ENCODE data around the gene CYP2D6.
"Not testable (repeated sequence)": the region's sequence is repeated elsewhere in the genome, so short reads cannot be mapped to it uniquely, and the experiment has no call there.

Gene CYP2D6

DNA sequence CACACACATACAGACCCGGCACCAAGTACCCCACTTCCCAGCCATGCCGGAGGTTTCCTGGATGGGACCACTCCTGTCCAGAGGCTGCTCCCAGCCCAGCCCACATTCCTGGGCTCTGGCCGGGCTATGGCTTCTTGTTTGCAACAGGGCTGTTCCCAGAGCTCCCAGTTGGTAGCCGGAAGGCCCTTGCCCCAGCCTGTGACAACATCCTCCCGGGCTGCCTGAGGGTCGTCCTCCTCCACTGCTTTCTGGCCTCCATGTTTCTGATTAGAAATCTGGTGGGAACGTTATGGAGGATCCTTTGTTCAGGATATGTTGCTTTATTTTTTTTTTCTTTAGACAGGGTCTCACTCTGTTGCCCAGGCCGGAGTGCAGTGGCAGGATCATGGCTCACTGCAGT lies 952 bp upstream of the CYP2D6 start:
- DNase-seq = no peak

DNA sequence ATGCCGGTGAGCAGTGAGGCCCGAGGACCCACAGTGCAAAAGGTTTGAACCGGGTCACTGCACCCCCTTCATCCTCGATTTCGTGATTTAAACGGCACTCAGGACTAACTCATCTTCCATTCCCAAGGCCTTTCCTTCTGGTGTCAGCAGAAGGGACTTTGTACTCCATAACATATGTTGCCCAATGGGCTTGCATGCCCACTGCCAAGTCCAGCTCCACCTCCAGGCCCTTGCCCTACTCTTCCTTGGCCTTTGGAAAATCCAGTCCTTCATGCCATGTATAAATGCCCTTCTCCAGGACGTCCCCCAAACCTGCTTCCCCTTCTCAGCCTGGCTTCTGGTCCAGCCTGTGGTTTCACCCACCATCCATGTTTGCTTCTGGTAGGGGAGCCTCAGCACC lies 428 bp downstream of the CYP2D6 start:
- not testable (repeated sequence) for DNase-seq

DNA sequence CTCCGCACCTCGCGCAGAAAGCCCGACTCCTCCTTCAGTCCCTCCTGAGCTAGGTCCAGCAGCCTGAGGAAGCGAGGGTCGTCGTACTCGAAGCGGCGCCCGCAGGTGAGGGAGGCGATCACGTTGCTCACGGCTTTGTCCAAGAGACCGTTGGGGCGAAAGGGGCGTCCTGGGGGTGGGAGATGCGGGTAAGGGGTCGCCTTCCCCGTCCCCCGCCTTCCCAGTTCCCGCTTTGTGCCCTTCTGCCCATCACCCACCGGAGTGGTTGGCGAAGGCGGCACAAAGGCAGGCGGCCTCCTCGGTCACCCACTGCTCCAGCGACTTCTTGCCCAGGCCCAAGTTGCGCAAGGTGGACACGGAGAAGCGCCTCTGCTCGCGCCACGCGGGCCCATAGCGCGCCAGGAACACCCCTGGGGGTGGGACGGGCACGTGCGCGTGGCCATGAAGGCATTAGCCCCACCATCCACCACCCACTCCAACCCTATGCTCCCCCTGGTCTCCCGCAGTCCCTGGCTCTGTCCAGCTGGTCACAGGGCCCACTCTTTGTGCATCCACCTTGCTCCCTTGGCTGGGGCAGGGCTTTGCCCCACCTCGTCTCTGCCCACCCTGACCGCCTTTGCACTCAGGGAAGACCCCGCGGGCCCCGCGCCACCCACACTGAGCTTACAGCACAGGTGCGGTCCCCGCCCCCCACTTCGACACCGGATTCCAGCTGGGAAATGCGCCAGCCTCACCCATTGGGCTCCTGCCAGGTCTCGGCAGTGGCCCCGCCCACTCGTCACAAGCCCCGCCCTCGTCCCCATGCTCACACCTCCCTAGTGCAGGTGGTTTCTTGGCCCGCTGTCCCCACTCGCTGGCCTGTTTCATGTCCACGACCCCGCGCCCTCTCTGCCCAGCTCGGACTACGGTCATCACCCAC lies 1.6 kb downstream of the CYP2D6 start:
- DNase-seq = not testable (repeated sequence)

DNA sequence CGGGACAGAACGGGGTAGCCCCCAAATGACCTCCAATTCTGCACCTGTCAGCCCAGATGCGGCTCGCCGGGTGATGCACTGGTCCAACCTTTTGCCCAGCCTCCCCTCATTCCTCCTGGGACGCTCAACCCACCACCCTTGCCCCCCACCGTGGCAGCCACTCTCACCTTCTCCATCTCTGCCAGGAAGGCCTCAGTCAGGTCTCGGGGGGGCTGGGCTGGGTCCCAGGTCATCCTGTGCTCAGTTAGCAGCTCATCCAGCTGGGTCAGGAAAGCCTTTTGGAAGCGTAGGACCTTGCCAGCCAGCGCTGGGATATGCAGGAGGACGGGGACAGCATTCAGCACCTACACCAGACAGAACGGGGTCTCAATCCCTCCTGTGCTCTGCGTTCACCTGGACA lies 2.6 kb downstream of the CYP2D6 start:
- DNase-seq = not testable (repeated sequence)

DNA sequence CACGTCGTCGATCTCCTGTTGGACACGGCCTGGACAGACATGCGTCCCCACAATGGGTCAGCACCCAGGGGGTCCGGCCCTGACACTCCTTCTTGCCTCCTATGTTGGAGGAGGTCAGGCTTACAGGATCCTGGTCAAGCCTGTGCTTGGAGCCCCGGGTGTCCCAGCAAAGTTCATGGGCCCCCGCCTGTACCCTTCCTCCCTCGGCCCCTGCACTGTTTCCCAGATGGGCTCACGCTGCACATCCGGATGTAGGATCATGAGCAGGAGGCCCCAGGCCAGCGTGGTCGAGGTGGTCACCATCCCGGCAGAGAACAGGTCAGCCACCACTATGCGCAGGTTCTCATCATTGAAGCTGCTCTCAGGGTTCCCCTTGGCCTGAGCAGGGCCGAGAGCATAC lies 3.0 kb downstream of the CYP2D6 start:
- no peak for DNase-seq

DNA sequence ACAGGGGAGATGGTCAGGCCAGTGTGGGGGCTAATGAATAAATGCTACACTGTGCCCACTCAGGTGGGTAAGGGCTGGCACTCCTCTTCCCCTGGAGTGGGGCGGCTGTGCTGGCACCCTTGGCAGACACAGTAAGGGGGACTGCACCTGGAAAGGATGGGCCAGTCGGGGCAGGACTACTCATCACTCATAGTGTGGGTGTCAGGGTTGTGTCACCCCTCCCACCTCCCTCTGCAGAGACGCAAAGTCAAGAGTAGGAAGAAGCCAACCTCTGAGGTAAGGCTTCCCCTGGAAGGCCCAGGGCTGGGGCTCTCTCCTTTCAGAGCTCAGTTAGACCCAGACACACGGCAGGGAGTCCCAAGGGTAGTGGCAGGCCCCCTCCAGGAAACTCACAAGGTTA lies 7.1 kb downstream of the CYP2D6 start:
- DNase-seq = not testable (repeated sequence)

DNA sequence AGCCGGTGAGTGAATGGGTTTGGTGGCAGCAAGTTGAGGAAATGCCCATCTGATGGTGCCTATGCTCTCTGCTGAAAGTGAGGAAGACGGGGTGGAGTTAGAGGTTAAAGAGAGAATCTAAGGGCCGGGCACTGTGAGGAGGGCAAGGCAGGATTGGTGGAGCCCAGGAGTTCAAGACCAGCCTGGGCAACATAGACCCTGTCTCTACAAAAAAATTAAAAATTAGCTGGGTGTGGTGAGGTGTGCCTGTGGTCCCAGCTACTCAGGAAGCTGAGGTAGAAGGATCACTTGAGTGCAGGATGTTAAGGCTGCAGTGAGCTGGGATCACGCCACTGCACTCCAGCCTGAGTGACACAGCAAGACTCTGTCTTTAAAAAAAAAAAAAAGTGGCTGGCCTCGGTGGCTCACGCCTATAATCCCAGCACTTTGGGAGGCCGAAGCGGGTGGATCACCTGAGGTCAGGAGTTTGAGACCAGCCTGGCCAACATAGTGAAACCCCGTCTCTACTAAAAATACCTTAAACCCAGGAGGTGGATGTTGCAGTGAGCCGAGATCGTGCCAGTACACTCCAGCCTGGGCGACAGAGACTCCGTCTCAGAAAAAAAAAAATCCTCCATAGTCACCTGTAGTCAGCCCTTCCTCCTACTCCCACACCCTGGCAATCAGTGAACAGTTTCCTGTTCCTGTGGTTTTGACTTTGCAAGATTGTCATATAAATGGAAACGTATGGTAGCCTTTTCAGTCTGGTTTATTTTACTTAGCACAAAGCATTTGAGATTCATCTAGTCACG lies 10.2 kb downstream of the CYP2D6 start:
- DNase-seq = not testable (repeated sequence)

DNA sequence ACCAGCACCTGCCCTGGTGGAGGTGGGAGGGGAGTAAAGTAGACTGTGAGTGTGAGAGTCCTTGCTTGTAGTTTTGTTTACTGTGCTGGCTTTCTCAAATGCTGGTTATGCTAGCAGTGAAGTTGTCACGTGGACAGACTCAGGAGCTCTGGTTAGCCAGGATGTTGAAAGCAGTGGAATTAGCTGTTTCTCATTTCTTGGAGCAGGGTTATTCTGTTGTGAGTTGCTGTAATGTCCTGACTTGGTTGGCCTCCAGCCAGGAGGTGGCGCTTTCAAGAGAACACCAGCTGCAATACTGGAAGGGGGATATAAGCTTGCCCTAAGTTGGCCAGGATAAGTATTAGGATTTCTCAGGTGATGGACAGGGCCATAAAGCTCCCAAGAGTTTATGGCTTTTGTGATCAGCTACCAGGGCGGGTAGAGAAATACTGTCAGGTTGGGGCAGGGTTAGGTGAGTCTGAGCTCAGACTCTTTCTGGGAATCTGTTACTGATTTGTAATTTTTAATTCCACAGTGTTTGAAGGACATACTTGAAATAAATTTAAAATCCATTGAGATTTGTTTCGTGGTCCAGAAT lies 13.7 kb downstream of the CYP2D6 start:
- no peak for DNase-seq

DNA sequence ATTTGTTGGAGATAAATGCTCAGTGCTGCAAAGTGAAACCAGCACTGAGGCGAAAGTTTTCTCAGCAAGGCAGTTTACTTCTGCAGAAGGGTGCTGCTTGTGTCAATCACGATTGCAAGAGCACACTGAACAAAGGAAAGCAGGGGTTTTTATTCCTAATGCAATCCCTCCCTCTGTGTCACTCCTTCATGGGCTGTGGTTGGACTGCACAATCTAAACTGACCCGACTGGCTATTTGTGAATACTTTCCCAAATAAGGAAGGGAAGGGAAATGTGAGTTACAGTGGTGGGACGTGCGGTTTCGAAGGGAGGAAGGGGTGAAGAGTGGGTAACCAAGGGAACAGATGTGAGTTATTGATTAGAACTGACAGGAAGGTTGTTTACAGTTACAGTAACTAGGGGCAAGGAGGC lies 15.2 kb downstream of the CYP2D6 start:
- DNase-seq = not testable (repeated sequence)

DNA sequence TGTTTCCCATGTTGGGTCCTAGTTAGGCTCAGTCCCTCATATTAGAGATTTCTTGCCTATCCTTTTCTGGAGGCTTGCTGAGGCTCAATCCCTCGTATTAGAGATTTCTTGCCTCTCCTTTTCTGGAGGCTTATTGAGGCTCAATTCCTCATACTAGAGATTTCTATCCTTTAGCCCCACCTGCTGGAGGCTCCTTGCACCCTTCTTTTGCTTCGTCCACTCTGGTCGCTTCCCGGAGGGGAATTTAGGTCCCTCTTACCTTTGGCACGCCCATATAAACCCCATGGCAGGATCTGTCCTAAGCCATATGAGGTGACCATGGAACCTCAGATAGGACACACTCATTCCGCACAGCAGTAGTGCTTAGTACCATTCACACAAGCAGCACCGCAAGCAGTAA lies 15.9 kb downstream of the CYP2D6 start:
- DNase-seq = no peak

DNA sequence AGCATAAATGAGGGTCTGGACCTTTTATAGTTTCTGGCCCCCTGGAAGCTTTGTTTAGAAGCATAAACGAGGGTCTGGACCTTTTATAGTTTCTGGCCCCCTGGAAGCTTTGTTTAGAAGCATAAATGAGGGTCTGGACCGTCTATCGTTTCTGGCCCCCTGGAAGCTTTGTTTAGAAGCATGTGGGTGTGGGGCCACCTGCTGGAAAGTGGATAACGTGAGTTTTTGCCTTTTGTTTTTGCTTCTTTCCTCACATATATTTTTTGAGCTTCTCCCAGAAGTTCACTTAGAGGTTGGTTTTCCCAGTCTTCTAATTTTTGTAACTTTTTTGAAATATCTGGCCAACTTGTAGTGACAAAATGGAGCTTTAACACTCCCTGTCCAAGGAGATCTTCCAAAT lies 17.8 kb downstream of the CYP2D6 start:
- not testable (repeated sequence) for DNase-seq

DNA sequence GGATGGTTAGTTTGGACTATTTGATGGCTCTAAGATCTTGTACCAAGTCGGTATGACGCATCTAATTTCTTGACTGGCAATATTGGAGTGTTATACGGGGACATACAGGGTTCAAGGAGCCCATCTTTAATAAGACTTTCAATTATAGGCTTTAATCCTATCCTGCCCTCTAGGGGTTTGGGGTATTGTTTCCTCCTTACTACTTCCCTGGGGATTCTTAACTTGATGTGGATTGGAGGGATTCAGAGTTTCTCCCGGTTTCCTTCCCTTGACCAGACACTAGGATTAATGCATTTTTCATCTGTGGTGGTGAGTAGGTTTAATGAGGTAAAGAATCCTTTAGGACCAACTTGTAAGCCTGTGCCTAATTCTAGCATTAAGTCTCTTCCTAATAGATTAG lies 18.8 kb downstream of the CYP2D6 start:
- no peak for DNase-seq

DNA sequence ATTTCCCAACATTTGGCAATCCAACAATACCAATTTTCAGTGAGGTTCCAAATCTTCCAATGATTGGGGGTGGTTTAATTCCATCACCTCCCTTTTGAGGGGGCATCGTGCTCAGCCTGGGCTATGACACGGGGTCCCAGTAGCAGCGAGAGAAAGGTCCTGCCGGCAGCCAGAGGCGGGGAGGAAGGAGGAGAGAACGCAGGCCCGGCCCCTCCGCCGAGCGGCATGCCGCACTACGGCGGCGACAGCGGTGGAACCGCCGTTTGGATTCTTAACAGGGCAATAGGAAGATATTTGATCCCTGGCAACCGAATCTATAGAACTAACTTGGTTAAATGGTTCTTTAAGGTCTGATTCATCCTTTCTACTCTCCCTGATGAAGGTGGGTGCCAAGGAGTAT lies 21.8 kb downstream of the CYP2D6 start:
- DNase-seq = no peak

DNA sequence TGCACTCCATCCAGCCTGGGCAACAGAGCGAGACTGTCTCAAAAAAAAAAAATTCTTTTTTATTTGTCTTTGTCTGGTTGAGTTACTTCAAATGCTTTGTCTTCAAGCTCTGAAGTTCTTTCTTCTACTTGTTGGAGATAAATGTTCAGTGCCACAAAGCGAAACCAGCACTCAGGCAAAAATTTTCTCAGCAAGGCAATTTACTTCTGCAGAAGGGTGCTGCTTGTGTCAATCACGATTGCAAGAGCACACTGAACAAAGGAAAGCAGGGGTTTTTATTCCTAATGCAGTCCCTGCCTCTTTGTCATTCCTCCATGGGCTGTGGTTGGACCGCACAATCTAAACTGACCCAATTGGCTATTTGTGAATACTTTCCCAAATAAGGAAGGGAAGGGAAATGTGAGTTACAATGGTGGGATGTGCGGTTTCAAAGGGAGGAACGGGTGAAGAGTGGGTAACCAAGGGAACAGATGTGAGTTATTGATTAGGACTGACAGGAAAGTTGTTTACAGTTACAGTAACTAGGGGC lies 26.2 kb downstream of the CYP2D6 start:
- DNase-seq = not testable (repeated sequence)

DNA sequence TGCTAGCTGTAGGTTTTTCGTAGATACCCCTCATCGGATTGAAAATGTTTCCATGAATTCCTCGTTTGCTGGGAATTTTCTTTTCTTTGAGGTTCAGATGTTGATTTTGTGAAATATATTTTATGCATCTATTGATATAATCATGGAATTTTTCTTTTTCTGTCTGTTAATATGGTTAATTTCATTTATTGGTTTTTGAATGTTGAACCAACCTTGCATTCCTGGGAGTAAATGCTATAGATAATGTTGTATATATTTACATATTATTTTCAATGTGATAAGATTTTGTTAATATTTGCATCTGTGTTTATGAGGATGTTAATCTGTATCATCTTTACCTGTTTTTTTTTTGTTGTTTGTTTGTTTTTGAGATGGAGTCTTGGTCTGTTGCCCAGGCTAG lies 29.4 kb downstream of the CYP2D6 start:
- DNase-seq = no peak

DNA sequence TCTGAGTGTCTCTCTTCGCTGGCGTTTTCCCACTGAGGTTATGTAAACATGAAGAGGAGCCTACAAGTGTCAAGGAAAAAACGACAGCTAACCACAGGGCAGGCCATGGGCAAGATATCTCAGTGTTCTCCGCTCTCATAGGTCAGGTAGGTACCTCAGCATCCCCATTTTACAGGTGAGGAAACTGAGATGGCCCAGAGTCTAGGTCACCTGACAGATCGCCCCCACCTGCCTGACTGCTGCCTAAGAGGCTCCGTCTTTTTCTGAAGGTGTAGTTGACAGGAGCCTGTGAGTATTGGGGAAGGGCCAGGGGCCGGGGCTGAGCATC lies 39.2 kb downstream of the CYP2D6 start:
- no peak for DNase-seq

DNA sequence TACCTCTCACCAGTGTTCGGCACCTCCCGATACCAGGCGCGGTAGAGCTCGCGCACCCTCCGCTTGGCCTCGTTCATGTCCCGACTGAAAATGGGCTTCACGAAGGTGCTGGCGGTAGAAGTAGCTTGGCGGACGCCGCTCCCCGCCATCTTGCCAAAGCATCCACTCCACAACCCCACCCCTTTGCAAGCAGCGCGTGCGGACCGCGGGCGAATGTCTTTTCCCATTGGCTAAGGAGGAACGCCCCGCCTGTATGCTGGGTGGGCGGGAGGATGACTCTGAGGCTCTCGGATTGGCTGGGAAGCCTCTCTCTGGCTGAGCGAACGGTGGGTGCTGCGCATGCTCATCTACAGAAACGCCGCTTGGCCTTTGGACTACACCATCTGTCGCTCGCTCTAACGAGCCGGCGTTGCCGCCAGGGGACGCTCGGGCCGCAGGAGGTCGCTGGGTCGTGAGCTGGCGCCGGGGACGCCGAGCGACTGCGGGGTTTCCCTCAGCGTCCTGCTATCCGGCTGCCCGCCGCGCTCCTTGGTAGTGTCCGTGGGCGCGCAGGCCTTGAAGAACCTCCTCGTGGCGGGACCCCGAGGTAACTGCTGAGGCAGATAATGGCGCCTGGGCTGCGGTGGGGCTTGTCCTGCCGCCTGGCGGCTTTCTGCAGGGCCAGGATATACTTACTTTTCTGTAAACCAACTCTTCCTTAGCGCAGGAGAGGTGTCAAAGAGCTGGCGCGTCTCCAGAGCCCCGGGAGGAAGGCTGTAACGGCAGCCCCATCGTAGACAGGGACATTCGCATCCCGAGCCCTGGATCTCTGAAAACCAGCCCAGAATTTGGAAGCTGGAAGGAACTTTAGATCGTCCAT lies 39.8 kb downstream of the CYP2D6 start, which contains the start of gene NDUFA6:
Gene NDUFA6, minus strand, starts transcription at position 177 of the 859 bp plus-strand sequence. Its CDS starts 28 bp downstream, at position 149.
- peak; percentile 97 for DNase-seq

DNA sequence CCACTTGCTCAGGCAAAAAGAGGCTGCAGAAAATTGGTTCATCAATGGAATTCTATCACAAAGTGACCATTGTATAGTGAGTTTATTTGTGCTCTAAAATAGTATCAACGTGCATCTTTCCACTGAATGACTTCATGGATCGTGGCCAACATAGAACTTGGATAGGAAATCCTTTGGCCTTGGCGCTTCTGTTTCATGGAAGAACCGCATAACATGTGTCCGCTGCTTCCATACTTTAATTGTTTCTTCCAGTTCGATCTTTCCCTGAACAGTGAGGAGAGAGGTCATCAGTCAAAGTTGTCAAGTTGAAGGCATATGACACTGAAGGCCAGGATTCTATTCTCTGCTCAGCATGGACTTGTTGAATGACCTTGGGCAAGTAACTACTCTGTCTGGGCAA lies 44.6 kb downstream of the CYP2D6 start:
- DNase-seq = no peak

DNA sequence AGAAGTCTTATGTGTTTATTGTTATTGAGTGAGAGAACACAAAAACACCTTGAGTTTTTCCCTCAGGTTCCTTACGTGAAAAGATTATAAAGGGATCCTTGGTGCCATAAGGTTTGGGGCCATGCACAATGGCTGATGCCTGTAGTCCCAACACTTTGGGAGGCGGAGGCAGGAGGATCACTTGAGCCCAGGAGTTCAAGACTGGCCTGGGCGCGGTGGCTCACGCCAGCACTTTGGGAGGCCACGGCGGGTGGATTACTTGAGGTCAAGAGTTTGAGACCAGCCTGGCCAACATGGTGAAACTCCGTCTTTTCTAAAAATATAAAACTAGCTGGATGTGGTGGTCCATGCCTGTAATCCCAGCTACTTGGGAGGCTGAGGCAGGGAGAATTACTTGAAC lies 45.7 kb downstream of the CYP2D6 start:
- DNase-seq = no peak

DNA sequence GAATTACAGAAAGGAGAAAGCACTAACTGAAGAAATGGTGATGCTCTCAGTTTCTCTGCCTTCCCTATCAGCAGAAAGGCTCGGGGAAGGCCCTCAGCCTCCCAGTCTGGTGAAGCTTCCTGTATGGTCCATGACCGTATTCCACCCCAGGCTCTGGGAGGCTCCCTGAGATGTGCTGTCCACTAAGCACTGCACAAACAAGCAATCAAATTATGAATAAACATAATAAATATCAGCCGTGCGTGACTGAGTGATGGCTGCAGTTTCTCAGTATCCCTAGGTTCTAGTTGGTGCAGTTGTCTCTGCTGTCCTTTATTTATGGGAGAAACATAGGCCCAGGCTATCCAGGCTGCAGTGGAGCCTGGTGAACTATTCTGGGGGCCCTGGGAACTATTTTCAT lies 47.5 kb downstream of the CYP2D6 start:
- no peak for DNase-seq

DNA sequence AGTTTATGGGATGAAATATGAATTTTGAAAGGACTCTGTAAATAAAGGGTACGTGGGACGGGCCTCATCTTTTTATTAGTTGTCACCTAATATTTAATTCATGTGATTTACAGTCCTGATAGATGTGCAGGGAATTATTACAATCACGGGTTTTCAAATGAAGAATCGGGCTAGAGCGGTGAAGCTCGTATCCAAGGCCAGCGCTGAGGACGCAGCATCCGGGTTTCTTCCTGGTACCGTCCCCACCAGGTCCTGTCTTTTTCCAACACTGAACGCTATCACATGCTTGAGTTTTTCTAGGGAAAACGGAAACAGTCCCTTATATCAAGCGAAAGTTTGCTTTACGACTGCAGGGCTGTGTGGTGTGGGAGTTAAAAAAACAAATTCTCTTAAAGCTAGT lies 50.3 kb downstream of the CYP2D6 start:
- DNase-seq = no peak
